Activated CD4-positive, alpha-beta T cell treated with anti-CD3 and anti-CD28 coated beads, Interleukin-2, amount 50 U/mL, for 4 hours (primary cell): ENCODE data around the gene GDF7.

Experiments
- DNase-seq, 2 experiments: peaks; one replicate each; pipeline ENCODE4 v3.0.0-alpha.2; 2020

GDF7 gene

DNA sequence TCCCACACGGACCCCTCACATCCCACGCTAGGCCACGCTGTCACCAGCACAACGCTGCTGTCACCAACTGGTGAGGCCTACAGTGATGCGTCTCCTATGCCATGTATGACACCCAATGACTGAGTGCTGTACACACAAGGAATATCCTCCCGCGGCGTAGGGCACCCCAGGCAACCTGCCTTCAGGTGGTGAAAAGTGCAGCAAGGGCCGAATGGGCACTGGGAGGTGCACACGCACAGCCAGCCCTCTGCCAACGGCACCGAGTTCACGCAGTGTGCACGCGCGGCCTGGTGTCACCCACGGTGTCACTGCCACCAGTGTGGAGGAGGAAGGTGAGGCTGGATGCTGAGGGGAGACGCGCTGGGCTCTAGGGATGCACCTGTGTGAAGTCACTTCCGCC, 20.5 kb upstream of the GDF7 start:
- no peak for DNase-seq

DNA sequence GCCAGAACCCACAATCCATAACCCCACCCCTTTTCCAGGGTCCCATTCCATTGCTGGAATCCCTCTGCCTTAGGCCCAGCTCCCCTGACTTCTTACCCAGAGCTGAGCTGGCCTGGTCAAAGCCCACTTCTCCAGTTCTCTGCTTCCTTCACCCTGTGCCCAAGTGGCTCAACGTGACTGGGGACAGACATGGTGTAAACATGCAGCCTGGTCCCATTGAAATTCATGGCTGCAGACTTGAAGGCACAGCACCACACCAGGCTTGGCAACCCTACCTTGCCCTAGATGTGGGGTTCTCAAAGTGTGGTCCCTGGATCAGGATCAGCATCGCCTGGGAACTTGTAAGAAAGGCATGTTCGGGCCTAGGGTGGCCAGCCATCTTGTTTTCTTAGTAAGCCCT, 19.7 kb upstream of the GDF7 start:
- no peak for DNase-seq

DNA sequence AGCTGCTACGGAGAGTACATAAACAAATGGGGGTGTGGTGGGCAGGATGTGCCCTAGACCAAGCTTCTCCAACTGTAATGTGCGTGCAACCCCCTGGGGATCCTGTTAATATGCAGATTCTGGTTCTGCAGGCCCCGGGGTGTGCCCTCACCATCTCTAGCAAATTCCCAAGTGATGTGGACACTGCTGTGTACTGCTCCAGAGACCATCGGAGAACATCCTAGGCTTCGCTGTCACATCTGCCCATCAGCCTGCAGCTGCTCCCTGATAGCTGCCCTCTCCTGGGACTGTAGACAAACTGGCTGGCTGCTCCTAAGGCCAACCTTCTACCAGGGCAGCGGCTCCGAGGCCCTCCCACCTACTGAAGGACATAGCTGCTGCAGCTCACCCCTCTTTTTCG, 19.2 kb upstream of the GDF7 start:
- DNase-seq, result no peak

- DNase-seq, result no peak
Measured at GRCh38 chr2:20648206-20648605, 18.7 kb upstream of the GDF7 start.

- DNase-seq, result no peak
Measured at GRCh38 chr2:20648831-20649230, 18.1 kb upstream of the GDF7 start.

DNA sequence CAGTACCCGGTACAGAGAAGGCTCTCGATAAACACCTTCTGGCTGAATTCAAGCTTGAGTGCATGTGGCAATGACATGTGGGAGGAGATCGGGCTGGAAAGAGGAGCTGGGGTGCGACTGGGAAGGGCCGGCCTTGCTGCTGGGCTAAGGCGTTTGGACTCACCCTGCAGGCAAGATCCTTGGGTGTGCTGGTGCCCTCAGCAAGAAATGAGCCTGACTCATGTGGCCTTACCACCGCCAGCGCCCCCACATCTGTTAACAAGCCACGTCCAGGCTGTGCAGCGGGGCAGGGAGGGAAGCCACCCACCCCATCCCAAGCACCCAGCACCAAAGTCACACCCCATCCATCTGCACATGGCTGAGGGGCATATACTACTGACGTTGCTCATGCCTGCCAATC, 17.4 kb upstream of the GDF7 start:
- DNase-seq, result no peak

- DNase-seq, result no peak
Measured at GRCh38 chr2:20649976-20650375, 17.0 kb upstream of the GDF7 start.

GRCh38 chr2:20650393-20650876, 16.5 kb upstream of the GDF7 start:
- no peak for DNase-seq

DNA sequence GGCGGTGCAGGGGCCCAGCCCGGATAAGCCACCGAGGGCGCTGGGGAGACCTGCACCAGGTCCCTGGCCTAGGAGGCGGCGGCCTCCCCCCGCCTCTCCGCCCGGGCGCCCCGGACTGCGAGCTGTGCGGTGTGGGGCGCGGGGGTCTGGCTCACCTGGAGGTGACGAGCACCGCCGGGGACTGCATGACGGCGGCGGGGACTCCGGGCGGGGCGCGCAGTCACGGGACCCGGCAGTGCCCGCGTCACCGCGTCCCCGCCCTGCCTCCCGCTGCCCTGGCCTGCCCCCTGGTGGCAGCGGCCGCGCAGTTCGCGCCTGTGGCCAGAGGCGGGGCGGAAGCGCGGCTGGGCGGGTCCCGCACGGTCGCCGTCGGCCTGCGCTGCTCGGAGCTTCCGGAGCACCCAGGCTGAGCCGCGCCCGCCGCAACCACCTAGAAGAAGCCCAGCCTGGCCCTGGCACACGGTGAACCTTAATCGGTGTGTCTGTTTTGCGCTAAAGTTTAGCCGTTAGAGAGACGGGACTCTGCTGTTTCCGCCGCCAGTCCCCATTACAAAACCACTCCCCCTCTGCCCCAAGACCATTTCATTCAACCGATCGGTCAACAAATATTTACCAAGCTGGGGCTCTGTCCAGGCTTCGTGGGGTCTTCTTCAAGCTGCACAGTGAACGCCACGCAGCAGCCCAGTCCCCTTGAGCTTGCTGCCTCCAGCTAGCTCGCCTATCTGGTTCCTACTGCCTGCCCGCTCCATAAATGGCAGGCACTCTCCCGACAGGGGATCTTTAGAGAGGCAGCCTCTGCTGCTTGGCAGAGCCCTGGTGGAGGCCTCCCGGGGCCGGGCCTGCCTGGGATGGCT, 15.8 kb upstream of the GDF7 start, which contains the start of gene HS1BP3:
Gene HS1BP3, minus strand, starts transcription at position 222 of the 854 bp plus-strand sequence. Its CDS starts 35 bp downstream, at position 187.
- peak; percentile 76 to 79 for DNase-seq

DNA sequence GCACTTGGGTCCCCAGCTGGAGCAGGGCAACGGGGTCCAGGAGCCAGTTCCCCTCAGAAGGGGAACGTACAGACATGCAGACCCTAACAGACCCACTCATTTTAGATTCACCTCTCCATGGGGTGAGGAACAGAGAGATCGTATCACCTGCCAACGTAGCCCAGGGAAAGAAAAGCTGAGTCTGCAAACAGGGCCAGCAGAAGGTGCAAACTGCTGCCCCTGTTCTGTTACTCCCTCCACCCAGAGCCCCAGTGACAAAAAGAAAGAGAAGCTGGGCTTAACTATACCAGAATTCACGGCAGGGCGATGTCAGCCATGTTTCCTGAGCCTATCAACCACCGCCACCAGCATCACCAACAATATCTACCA, 15.2 kb upstream of the GDF7 start:
- DNase-seq, result no peak

DNA sequence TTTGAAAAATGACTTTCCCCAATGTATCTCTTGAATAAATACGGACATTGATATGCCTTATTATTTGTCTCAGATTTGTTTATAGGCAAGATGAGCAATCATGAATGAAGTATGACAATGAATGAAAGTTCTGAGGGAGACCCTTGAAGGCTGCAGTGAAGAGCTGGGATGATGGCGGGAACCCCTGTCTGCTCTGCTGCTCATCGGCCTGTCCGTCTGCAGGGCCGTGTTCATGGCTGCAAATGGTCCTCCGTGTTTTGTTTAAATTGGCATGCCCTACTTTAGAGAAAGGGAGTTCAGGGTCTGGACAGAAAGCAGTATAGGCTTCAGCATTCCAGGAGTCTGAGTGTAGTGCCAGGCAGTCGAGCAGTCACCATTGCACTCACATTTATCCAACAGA, 14.8 kb upstream of the GDF7 start:
- DNase-seq, result no peak

- no peak for DNase-seq
Measured at GRCh38 chr2:20652673-20653575, 14.0 kb upstream of the GDF7 start.

DNA sequence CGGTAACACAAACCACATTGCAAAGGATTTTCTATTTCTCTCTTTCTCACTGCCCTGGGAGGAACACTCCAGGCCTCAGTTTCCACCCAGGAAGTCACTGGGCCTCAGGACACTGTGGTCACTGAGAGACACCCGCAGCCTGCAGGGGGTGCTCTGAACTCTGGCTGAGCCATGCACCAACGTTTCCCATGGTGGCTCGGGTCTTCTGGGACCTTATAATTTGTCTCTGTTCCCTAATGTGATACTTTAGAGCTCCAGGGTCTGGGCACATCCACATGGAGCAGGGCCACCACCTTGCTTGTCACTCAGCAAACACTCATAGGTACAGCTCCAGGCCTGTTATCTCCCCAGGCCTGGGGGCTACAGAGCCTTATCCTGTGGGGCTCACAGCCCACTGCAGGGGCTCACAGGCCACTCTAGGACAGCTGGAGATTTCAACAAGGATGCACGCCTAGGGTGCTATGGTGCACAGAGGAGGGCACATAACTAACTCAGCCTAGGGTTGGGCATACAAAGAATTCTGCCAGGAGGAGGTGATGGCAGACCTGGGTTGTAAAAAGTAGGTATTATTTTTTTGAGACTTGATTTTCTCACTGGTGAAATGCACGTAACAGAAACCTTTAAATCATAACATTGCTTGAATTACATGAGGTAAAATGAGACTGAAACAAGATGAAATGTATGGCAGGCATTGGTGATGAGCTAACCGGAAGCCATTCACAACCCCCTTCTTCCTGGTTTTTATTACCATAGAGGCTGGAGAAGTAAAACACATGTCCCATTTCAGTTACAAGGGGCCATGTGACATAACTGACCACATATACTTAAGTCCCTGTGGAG, 13.0 kb upstream of the GDF7 start:
- no peak for DNase-seq

DNA sequence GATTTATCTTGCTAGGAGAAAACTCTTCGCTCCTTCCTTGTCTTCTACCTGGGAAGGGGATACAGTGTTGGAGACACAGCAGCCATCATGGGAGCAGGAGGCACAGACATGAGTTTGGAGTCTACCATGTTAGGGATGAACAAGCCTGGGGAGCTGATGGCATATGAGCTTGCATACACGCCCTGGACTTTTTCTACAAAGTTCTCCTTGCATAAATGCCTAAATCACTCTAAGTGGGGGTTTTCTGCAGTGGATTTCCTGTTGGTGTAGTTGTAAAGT, 12.5 kb upstream of the GDF7 start:
- no peak for DNase-seq

DNA sequence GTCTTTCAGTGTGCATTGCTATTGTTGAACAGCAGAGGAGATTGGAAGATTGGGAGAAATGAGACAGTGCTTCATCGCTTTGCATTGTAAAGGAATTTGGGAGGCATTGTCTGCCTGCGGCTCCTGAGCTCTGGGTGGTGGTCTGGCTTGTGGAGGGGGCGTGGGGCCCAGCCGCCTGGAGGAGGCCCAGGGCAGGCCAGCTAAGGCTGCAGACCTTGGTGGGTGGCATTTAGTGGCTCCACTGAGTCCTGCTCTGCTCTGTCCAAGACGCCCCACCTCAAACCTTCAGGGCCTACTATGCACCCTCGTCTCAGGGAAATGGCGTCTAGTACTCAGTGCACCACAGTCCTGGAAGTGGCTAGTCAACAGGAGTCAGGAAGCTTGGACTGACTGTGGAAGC, 10.4 kb upstream of the GDF7 start:
- no peak for DNase-seq

GRCh38 chr2:20657522-20658235, 9.3 kb upstream of the GDF7 start:
- no peak for DNase-seq

DNA sequence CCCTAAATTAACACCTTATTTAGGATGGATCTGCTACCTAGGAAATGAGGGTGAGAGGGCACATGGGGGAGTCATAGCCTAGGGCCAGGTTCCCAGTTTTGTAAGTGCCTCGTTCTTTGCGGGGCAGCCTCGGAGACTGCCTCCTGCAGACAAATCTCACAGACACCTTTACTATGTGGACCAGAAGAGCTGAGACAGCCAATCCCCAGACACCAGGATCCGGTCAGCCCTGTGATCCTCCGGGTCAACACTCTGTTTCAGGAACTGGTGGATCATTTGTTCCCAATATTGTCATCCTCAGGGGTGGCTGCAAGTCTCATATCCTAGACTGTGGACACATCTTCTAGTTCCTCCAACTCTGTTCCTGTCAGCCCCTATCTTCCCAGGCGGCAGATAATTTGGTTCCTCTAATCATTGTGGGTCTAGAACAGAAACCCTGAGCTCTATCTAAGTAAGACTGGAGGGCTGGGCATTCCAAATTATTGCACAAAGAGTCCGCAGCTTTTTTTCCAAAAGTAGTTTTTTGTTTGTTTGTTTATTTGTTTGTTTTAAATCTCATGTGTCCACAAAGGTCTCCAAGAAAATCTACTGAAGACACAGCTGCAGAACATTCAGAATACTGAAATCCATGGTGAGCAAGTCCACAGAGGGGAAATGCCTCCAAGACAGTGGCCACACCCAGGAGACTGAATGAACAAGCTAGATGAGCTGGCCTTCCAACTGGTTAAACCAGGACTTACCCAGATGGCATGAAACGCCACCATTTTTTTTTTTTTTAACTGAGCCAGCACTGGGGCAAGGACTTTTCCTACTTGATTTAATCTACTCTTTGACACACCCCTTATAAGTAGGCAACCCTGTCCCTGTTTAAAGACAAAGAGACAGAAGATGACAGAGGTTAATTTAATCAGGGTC, 6.2 kb upstream of the GDF7 start:
- no peak for DNase-seq

DNA sequence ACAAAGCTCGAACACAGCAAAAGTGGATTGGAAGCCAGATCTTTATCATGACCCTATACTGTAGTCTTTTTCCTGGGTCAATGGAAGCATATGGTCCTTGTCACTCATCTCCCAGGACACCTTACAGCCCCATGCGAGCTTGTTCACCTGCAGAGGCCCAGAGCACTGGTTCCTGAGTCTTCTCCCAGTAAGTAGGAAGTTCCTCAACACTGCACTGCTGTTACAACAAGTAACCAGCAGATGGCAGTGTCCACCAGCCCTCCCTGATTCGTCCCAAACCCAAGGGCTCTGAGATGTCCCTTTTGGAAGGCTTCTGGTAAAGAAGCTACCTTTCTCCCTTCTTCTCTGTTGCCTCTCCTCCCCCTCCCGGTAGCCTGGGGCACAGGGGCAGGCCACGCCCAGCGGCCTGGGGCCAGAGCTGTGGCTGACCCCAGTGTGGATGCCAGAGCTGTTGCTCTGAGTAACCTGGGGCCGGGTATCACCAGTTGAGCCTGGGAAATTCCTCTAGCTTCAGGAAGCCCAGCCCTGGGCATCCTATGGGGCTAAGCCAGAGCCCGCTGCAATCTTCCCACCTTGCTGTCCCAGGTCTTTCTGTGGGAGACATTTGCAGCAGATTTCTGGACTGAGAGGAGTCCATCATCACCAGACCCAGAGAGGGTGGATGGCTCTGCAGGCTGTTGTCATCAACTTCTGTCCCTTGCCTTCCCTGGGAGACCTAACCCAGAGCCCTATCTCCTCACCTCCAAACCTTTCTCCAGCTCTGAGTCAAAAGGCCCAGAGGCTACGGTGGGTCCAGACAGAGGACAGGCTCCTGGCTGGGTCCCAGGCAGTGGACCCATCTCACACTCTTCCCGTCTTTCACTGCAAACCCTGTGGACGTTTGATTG, 5.3 kb upstream of the GDF7 start:
- peak; percentile 53 to 57 for DNase-seq

- no peak for DNase-seq
Measured at GRCh38 chr2:20662308-20662937, 4.5 kb upstream of the GDF7 start.
